ENCODE results near the gene RBM28. TPM values are rescaled to one million over a fixed set of nuclear protein-coding genes. Genes with fewer than 3 reads are reported as not detected.

The RBM28 gene
- total RNA-seq, 2 donors from 2014 or later, result 20.2 to 28.3 TPM

- no peaks in the 10 kb centered on the region for H3K36me3 ChIP-seq (replicated peaks in 1 of 2; ENCODE audit: insufficient read depth in 1 of 2, low read depth in 2 of 2)
- intact Hi-C loops (cut with DNase I), result no loop called here
- no peaks in the 10 kb centered on the region for H3K9me3 ChIP-seq
- peaks cover 0 to 11% of the 10 kb centered on the region in 2 donors for H3K27me3 ChIP-seq
- TF ChIP-seq POLR2A (IDR thresholded peaks at IDR 0.05) (no peak), CTCF (IDR thresholded peaks at IDR 0.05) (no peak)
- 55 to 62% methylated on average over 3 of the region's 3 CpGs for WGBS, 2 donors
- no peak for ATAC-seq
- peaks cover 12% of the 10 kb centered on the region for H3K4me1 ChIP-seq
- H3K27ac ChIP-seq, result no peak overlapping the region
- no peak for DNase-seq
- no peak overlapping the region for H3K4me3 ChIP-seq
Measured at GRCh38 chr7:128353189-128353588, 9.5 kb upstream of the RBM28 start.

- intact Hi-C loops (cut with DNase I), result no loop called here
- 64 to 71% methylated on average over 8 of the region's 8 CpGs for WGBS, 2 donors
- H3K27ac ChIP-seq, result no peak overlapping the region
- TF ChIP-seq CTCF (IDR thresholded peaks at IDR 0.05), result no peak
- TF ChIP-seq POLR2A (IDR thresholded peaks at IDR 0.05), result no peak
- H3K4me1 ChIP-seq, result peaks cover 12% of the 10 kb centered on the region
- no peak for DNase-seq
- ATAC-seq, result no peak
- H3K4me3 ChIP-seq, result no peak overlapping the region
- H3K9me3 ChIP-seq, result no peaks in the 10 kb centered on the region
- H3K36me3 ChIP-seq (replicated peaks in 1 of 2; ENCODE audit: insufficient read depth in 1 of 2, low read depth in 2 of 2), result no peaks in the 10 kb centered on the region
- peaks cover 0 to 11% of the 10 kb centered on the region in 2 donors for H3K27me3 ChIP-seq
Measured at GRCh38 chr7:128352636-128353035, 8.9 kb upstream of the RBM28 start.

GRCh38 chr7:128352153-128352537, 8.4 kb upstream of the RBM28 start:
- ATAC-seq (peak; percentile 75), DNase-seq (peak; percentile 62 to 73 (median 68))
- H3K9me3 ChIP-seq, result no peaks in the 10 kb centered on the region
- peaks cover 0 to 11% of the 10 kb centered on the region in 2 donors for H3K27me3 ChIP-seq
- WGBS, 2 donors, result 6 to 12% methylated on average over 8 to 34 of the region's 34 CpGs
- intact Hi-C loops (cut with DNase I), result no loop called here
- TF ChIP-seq POLR2A (IDR thresholded peaks at IDR 0.05) (no peak), CTCF (IDR thresholded peaks at IDR 0.05) (peak in 6 of 7 experiments; percentile 43 to 72 (median 56))
- H3K4me1 ChIP-seq, result peaks cover 12% of the 10 kb centered on the region
- no peaks in the 10 kb centered on the region for H3K36me3 ChIP-seq (replicated peaks in 1 of 2; ENCODE audit: insufficient read depth in 1 of 2, low read depth in 2 of 2)
- no peak overlapping the region for H3K27ac ChIP-seq
- H3K4me3 ChIP-seq, result no peak overlapping the region

GRCh38 chr7:128351296-128352152, 7.8 kb upstream of the RBM28 start:
- Histone ChIP-seq H3K27me3 (peaks cover 0 to 11% of the 10 kb centered on the region in 2 donors), H3K27ac (no peak overlapping the region), H3K4me3 (no peak overlapping the region), H3K4me1 (peaks cover 12% of the 10 kb centered on the region), H3K9me3 (no peaks in the 10 kb centered on the region), H3K36me3 (replicated peaks in 1 of 2; ENCODE audit: insufficient read depth in 1 of 2, low read depth in 2 of 2) (no peaks in the 10 kb centered on the region)
- TF ChIP-seq POLR2A (IDR thresholded peaks at IDR 0.05) (no peak), CTCF (IDR thresholded peaks at IDR 0.05) (no peak)
- ATAC-seq (no peak), DNase-seq (no peak)
- intact Hi-C loops (cut with DNase I), result loop anchor here (2.0 kb wide), 1 partner anchor 37 kb away; no protein-coding TSS in a partner anchor
- 18 to 31% methylated on average over 14 to 68 of the region's 97 CpGs for WGBS, 2 donors
